ENCODE results near the gene ITGB5.

ITGB5 gene

GRCh38 chr3:124747111-124747981, 139.8 kb downstream of the ITGB5 start:
- DNase-seq, result no peak

GRCh38 chr3:124745756-124746155, 141.4 kb downstream of the ITGB5 start:
- no peak for DNase-seq

- no peak for DNase-seq
These were observed 146.1 kb downstream of the ITGB5 start for GRCh38 chr3:124741027-124741426.

- no peak for DNase-seq
These were observed 155.4 kb downstream of the ITGB5 start for GRCh38 chr3:124731760-124732159.

GRCh38 chr3:124730941-124731297, 156.2 kb downstream of the ITGB5 start:
- DNase-seq, result no peak

GRCh38 chr3:124730129-124730940, 156.8 kb downstream of the ITGB5 start, which contains the start of gene UMPS:
TSS of gene UMPS (plus strand) at chr3:124730452. CDS start at chr3:124730472, 20 bp downstream.
- peak; percentile 96 for DNase-seq

GRCh38 chr3:124722589-124722988, 164.6 kb downstream of the ITGB5 start:
- no peak for DNase-seq

- DNase-seq, result no peak
These were observed 172.8 kb downstream of the ITGB5 start for GRCh38 chr3:124714223-124714853.
